Stimulated activated naive CD8-positive, alpha-beta T cell treated with anti-CD3 and anti-CD28 coated beads, Interleukin-15, Interleukin-2, amounts not matched to agents 100 U/mL and 50 U/mL, for 24 hours (primary cell): Measurements from ENCODE around the gene TLL1.

Experiments
- ATAC-seq: fragments of 150-1000 bp; cut with Tn5 transposase; one replicate; pipeline ENCODE4 v1.10.0; 2021
- DNase-seq: peaks from one replicate; pipeline ENCODE4 v3.0.0; 2021

The TLL1 gene

DNA sequence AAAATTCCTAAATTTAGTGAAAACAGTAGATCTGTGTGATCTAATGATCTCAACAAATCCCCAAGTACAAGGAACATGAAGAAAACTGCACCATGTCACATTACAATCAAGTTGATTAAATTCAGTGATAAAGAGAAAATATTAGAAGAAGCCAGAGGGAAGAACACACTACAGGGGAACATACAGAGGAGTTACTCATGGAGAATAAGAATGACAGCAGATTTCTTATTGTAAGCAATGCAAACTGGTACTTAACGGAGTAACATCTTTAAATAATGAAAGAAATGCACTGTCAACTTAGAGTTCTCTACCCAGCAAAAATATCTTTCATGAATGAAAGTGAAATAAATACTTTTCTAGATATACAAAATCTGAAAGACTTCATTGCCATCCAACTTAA is 21.1 kb downstream of the TLL1 start:
- DNase-seq (no peak), ATAC-seq (no peak)

DNA sequence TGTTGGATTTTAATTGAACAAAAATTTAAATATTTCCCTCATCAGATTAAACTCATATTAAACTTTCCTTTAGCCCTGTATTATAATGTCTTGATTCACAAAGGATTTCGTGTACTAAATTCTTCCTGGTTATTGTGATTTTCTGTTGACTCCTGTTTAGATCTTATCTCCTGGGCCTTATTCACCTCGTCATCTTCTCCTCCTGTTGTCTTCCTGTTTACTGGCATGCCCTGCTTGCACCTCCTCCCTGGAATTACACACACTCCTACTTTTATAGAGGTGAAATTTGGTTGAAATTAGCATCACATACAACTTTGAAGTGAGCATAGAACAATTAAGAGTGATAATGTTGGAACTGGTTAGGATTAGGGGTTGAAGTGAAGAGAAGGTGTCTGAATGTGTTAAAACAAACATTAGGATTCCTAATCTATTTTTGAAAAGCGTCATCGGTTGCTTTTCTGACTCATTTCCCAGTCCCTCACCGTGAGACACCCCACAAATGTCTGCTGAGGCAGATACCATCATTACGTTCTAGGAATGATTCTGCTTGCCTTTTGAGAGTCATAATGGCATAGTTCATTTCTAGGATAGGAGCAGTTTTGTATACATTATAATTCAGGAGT is 32.5 kb downstream of the TLL1 start:
- ATAC-seq (no peak), DNase-seq (no peak)

DNA sequence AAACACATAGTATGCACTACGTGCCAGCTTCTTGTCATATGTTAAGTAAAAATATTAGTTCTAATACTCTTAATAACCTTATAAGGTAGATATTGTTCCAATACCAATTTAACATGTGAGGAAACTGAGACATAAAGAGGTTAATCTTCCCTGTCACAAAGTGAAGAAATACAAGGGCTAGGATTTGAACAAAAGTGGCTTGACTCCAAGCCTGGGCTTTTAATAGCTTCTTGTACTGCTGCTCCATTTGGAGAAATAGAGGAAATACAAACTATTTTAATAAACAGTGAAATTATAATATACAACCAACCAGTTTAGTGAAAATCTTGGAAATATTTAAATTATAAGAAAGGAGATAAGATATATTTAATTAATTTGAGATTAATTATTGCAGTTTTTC is 33.2 kb downstream of the TLL1 start:
- DNase-seq = no peak

DNA sequence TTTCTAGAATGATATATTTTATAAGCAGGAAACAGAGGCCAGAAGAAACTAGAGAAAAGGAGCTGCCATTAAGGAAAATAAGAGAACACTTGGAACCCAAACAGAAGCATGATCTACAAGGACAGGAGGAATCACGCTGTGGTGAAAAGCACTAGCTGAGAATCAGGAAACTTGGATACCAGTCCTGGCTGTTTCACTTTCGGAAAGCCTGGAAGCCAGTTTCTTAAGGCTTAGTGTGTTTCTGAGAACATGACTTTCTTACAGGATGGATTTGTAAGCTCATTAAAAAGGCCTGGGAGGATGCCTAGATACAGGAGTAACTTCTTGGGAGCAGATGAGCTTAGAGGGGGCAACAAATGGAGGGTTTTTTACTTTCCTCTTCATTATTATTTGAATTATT is 36.9 kb downstream of the TLL1 start:
- ATAC-seq (no peak), DNase-seq (no peak)

More for the DNA sequence above, 33.2 kb downstream of the TLL1 start:
- no peak for ATAC-seq

DNA sequence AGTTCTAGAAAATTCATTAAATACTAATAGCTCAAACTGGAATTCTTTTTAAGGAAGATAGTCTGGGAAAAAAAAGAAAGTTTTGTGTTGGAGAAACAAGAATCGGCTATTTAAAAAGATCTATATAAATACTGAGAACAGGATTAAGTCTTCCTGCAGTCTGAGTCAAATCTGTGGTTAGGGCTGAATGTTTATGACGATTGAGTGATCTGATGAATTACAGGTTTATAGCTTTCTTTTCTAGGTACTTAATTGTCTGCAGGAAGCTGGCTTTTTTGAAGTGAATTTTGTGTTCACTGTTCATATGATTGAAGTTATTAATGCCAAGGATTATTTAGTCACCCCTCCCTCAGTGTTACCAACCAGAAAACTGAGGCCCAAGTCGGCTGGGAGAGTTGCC is 42.2 kb downstream of the TLL1 start:
- DNase-seq (no peak), ATAC-seq (no peak)

DNA sequence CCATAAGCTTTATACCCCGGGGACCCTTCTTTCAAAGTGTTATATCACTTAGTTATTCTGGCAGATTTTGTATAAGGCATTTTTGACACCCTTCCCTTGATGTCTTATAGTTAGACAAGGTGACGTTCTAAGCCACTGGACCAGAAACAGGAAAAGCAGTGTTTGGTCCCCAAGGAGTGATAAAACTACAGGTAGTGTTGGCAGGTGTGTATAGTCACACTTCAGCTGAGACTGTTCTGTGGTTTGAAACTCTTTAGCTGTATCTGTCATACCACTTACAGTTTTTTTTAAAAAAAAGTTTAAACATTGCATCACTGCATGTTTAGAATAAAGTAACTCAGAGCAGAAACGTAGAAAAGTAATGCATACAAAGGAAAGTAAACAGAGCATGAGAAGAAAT is 48.5 kb downstream of the TLL1 start:
- ATAC-seq = no peak
- no peak for DNase-seq

DNA sequence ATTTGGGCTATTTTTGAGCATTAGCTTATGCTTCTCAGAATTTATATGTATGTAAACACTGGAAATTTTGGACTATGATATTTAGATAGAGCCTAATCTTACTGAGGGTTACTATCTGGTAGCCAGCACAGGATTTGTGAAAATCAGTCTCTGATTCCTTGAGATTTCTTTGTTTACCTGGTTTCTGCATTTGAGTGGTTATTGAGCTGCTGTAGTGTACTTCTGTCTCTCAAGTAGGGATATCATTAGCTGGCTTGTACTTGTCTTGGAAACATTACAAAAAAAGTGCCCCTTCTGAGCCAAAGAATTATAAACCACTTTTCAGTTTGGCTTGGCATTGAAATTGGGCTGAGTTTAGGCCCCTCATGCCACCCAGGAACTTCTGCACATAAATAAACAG is 49.7 kb downstream of the TLL1 start:
- DNase-seq = no peak
- no peak for ATAC-seq

DNA sequence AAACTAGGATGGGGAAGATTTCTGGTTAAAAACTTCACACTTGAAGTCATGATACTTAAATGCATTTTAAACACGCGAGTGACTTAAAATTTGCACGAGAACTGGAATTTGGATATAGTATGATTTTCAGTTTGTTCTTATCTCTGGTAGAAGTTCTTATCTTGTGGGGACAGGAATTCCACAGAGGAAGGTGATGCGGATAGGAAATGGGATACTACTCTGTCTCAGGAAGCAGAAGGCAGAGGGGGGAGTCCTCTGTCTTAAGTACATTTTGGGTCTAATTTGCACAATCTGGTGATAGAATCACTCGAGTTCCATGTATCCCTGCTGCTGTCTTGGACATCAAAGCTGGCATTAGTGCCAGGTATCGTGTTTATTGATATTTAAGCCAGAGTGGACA is 53.3 kb downstream of the TLL1 start:
- no peak for ATAC-seq
- no peak for DNase-seq

DNA sequence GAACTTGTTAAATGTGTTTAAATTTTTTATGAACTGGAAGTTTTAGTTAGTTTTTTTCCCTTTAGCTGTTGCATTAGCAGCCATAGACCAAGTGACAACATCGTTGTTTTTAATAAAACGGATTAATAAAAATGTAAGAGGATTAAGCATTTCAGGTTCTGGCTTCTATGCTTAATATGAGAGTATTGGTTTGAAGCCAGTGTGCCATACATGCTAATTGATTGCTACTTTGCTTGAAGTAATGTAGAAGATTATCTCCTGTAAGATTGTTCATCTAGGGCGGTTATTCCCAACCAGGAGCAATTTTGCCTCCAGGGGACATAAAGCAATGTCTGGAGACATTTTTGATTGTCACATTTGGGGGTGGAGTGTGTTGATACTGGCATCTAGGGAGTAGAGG is 54.3 kb downstream of the TLL1 start:
- DNase-seq = no peak

DNA sequence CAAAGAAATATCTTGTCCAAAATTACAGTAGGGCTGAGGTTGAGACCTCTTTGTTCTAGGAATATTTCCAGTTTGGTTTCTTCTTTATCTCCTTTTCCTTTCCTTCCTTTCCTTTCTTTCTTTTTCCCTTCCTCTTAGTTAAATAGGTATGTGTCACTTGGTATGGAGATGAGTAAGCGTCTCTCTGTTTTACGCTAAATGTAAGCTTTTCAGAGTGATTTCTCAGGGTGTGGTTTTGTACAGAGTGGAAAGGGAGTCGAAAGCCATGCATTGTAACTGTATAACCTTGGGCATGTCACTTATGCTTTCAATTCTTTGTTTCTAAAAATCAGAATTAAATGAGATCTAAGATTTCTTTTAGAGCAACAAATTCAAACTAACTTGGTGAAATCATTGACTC is 54.8 kb downstream of the TLL1 start:
- ATAC-seq (no peak), DNase-seq (no peak)

More for the DNA sequence above, 54.3 kb downstream of the TLL1 start:
- ATAC-seq = no peak

DNA sequence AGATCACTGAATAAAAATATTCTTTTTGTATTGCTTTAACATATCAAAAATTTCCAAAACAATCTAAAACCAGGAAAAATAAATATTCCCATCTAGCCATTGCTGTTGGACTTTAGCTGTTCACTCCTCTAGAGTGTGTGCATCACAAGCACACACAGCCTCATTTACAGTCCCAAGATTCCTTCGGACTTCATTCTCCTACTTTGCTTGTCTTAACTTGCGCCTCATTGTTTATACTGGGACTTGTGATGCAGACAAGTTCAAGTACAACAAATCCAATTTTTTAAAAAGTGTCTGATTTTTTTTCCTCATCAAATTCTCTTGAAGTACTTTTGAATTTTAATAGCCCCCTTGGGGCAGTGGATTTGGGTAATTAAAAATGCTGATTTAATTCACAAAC is 55.6 kb downstream of the TLL1 start:
- ATAC-seq (no peak), DNase-seq (no peak)

DNA sequence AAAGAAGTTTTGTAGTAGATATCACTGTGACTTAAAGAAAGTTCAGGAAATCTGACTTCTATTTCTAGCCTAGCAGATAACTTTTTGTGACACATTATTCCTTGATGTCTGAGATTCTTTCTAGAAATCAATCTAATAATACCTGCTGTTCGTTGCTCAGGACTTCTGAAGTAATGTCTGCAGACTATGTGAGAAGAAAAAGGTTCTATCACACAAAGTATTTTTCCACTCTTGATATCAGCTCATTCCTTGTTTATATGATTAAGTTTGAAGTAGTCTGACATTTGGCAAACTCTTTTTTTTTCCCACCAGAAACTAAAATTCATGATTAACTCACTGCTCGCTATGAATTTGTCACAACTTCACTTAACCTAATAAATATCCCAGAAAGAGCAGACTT is 56.6 kb downstream of the TLL1 start:
- no peak for DNase-seq

DNA sequence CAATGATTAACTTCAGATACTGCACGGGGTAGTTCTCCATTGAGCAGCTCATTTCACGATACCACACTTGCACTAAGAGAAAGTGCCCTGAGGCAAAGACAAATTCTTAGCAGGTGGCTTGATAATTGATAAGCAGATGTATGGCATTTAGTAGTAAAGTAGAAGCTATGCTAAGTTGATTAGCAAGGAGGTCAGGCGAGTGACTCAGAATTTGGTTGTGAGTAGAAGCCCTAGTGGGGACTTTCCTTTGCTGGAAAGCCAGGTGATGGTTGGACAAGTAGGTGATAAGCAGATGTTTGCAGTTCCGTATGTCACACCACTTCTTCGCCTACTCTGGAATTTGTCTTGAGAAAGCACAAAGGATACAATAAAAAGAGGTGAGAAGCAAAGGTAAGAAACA is 58.7 kb downstream of the TLL1 start:
- DNase-seq (no peak), ATAC-seq (no peak)

More for the DNA sequence above, 56.6 kb downstream of the TLL1 start:
- no peak for ATAC-seq

DNA sequence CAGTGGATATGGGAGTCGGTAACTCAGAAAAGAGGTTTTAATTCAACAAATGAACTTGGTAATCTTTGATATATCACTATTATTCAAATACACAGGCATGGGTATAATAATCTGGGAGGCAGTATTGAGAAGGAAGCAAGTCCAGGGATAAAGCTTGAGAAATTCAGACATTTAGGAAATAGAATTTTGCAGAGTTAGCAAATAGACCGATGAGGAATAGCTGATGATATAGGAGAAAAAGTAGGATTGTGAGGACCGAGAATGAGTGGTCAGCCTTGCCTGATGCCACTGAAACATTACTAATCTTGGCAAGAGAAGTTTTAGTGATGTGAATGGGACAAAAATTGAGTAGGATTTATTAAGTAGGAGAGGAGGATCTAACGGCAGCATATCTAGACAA is 71.9 kb downstream of the TLL1 start:
- no peak for ATAC-seq
- DNase-seq = no peak

DNA sequence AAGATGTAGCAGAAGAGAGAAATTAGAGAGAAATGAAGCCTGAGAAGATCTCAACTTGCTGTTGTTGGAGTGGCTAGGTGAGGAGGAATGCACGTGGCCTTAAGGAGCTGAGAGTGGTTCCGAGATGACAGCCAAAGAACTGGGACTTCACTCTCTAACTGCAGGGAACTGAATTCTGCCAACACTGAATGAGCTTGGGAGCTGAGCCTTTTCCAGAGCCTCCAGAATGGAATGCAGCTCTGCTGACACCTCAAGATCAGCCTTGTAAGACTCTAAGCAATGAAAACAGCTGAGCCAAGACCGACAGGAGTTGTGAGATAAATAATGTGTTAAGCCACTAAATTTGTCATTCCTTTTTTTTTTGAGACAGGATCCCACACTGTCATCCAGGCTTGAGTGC is 73.0 kb downstream of the TLL1 start:
- ATAC-seq (no peak), DNase-seq (no peak)

DNA sequence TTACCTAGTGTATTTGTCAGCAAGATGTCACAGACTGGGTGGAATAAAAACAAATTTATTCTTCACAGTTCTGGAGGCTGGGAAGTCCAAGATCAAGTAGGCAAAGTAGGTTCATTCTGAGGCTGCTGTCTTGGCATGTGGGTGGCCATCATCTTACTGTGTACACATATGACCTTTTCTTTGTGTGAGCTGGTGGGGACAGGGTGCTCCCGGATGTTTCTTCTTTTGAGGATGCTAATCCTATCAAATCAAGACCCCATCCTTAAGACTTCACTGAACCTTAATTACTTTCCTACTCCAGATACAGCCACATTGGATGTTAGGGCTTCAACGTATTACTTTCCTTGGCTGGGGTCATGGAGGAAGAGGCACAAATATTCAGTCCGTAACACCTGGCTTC is 74.0 kb downstream of the TLL1 start:
- DNase-seq (no peak), ATAC-seq (no peak)

DNA sequence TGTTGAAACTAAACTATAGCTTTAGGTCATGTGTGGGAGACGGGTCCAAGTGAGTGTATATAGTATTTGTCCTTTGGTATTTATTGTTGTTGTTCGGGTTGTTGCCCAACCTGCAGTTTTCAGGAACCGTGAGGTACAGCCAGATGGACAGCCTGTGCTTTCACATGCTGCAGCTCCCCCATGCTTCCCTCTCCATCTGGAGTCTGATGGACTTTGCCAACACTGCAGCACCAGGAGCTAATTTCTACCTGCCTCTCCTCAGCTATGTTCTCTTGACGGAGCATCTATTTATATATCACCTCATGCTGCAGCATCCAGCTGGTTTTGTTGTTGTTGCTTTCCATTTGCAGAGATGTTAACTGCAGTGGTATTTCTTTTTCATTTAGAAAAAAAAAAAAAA is 80.1 kb downstream of the TLL1 start:
- DNase-seq (no peak), ATAC-seq (no peak)

DNA sequence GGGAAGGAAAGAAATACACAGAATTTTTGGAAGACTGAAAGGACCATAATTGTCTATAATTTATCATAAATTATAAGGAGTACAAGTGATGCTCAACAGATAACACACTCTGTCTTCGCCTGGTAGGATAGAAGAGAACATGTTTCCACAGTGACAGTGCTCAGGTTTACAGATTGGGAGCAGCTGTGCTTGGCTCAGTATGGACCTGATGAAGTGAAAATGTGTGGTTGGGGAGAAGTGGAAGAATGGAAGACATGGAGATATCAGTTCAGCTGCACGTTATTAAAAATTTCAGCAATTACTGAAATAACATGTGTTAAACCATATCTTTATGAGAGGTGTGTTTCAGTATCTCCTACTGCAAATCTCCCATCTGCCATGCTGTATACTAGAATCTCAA is 90.6 kb downstream of the TLL1 start:
- DNase-seq (no peak), ATAC-seq (no peak)

DNA sequence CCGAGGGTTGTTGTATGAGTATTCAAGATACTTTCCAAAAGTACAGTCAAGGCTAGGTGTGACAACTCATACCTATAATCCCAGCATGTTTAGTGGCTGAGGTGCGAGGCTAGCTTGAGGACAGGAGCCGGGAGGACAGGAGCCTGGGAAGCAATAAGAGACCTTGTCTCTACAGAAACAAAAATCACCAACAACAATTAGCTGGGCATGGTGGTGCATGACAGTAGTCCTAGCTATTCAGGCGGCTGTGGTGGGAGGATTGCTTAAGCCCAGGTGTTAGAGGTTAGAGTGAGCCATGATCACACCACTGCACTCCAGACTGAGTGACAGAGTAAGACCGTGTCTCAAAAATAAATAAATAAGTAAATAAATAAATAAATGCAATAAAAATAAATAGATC is 91.6 kb downstream of the TLL1 start:
- no peak for ATAC-seq

DNA sequence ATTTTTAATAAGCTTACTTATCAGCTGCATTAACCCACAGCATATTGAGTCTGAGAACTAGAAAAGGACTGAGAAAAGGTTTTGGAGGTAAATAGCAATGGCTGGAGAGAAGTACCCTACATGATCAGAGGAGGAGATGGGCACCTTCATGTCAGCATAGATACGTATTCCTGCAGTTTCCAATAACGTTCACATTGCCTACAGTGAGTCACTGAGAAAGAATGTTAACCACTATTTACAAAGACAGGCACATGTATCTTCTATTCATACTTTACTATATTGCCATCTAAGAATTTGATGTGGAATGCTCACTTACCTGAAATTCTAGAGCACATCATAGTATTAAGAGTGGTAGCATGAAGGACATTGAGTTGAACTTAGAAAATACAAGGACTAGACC is 92.5 kb downstream of the TLL1 start:
- ATAC-seq (no peak), DNase-seq (no peak)

More for the DNA sequence above, 91.6 kb downstream of the TLL1 start:
- no peak for DNase-seq

DNA sequence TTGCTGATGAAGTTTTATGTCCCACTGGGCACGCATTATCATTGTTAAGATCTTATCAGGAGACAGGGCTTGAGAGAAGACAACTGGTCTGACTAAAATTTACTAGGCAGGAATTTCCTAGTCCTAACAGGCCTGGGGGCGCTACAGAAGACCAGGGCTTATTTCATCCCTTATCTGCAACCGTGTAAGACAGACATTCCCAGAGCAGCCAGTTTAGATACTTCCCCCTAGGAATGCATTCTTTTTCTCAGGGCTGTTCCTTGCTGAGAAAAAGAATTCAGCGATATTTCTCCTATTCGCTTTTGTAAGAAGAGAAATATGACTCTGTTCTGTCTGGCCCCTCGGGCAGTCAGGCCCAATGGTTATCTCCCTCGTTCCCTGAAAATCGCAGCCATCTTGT is 93.8 kb downstream of the TLL1 start:
- no peak for DNase-seq
- no peak for ATAC-seq

DNA sequence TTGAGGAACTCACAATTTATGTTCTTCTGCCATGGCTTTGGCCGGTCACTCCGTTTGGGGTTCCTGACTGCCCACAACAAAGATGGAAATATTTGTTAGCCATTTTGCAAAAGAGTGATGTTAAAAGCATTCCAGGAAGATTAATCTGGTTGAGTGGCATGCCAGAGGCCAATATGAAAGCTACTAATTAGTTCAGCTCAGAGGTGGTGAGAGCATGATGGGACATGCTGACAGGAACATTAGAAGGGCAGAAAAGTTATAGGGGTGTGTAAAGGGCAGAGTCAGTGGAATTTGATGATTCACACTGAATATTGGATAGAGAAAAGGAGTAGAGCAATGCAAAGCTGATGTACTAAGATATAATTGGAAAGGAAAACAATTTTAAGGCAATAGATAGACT is 94.4 kb downstream of the TLL1 start:
- no peak for DNase-seq
- no peak for ATAC-seq

DNA sequence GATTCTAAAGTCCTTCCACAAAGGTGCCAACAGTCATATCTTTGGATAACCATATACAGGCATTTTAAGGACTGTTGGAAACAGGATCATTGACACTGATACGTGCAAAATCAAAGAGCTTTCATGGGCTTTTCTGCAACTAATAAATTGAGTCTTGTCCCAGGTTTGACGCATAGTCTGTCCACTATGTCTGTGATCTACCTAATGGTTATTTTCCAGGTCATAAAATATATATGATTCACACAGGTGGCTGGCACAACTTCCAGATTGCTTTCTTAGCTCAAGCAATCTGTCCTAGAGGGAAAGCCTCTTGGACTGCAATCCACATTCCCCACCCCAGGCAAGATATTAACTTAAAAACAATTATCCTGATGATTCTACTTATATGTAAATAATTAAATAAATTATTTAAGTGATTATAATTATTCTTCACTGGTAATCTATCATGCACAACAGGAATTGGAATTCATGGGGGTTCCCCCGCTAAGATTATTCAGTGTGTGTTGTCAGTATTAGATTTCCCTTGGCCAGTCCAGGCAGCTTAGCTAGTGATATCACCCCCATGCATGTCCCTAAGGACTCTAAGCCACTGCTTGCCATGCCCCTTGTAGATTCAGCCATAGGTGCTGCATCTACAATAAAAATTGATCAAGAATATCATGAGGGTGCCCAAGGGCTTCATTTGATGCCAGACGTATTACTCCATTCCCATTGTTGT is 97.8 kb downstream of the TLL1 start:
- ATAC-seq (no peak), DNase-seq (no peak)

DNA sequence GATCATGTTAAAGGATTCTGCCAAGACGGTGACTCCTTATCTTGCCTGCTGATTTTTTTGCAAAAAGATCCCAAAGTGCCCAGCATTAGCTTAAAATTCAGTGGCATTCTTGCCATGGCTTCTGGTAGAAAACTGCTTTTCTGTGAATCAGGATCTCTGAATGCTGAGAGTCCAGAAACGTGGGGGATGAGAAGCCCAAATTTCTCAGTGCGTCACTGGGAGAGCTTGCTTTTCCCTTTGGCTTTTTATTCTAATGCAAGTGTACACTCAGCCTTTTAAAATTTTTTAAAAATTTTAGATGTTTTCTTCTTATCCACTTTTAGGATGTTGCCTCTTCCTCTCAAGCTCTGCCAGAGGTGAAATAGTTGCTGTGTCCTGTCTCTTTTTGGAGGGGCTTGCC is 98.4 kb downstream of the TLL1 start:
- DNase-seq (no peak), ATAC-seq (no peak)
